Hematopoietic multipotent progenitor cell treated with erythropoietin and hydrocortisone succinate and interleukin-3 and kit ligand, for 6 days (in vitro differentiated cells): ENCODE data around the gene TNFSF8.

Source experiments
- DNase-seq: peaks from one replicate; pipeline ENCODE4 v3.0.0-alpha.2; 2015

The TNFSF8 gene, protein sequence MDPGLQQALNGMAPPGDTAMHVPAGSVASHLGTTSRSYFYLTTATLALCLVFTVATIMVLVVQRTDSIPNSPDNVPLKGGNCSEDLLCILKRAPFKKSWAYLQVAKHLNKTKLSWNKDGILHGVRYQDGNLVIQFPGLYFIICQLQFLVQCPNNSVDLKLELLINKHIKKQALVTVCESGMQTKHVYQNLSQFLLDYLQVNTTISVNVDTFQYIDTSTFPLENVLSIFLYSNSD

DNA sequence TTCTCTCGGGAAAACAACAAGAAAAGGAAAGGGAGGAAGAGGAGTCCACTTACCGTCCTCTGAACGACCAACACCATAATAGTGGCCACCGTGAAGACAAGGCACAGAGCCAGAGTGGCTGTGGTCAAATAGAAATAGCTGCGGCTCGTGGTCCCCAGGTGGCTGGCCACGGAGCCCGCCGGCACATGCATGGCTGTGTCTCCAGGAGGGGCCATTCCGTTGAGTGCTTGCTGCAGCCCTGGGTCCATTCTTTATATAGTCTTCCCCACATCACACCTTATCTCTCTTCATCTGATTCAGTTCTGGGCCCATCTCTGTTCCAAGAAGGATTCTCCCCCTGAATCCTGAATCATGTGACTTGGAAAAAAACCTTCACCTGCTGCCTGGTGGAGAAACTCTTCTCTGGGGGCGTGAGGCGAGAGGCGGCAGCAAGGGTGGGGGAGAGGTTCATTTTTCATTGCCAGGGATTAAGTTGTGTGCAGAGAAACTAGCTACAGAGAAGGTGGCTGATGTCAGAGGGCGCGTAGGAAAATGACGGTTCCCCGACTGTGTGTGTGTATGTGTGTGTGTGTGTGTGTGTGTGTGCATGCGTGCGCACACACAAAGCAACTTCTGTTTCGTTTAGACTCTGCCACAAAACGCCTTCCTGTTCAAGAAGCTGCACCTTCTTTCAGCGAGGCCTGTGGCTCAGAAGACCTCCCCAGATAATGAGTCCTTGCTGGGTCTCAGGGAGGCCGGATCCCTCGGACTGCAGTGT is at the start of gene TNFSF8:
TNFSF8 (minus strand) TSS at position 536 of the 757 bp plus-strand sequence; CDS start at position 248, 288 bp downstream.
- peak; percentile 27 for DNase-seq

DNA sequence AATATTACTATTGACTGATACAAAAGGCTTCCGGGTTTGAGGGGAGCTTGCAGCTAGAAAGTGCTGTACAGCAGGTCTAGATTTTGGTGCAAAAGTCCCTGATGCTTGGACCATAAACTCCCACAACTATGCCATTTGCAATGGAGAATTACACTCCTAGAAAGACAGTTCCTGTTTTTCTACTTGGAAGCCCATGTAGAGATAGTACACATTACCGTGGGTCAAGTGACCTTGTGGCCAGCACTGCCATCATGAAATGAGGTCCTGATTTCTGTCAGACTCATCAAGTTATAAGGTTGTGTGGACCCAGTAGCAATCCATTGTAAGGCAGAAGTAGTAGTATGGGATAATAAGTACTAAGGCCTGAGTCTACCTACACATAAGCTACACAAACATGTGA is 42.8 kb upstream of the TNFSF8 start:
- DNase-seq = no peak

DNA sequence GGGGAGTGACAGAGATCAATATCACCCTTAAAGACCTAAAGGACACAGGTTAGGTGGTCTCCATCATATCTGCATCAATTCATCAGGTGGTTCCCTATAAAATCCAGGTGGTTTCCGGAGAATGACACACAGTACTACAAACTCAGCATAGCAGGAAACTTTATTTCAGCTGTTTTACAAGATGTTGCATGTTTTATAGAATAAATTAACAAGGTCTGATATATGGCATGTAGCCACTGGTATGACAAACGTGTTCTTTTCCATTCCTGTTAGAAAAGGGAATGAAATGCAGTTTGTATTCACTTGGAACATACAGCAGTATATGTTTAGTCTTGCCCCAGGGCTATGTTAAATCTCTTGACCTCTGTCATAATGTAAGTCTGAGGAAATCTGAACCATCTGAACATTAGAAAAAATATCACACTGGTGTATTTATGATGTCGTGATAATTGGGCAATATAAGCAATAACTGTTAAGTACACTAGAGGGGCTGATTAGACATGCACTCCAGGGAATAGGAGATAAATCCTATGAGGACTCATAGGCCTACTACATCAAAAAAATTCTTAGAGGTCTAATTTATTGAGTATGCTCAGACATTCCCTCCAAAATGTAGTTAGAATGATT is 42.2 kb upstream of the TNFSF8 start:
- DNase-seq = no peak

- DNase-seq = no peak
Observed at GRCh38 chr9:114969269-114969668, 38.9 kb upstream of the TNFSF8 start.

- DNase-seq = no peak
Observed at GRCh38 chr9:114968671-114969070, 38.3 kb upstream of the TNFSF8 start.

DNA sequence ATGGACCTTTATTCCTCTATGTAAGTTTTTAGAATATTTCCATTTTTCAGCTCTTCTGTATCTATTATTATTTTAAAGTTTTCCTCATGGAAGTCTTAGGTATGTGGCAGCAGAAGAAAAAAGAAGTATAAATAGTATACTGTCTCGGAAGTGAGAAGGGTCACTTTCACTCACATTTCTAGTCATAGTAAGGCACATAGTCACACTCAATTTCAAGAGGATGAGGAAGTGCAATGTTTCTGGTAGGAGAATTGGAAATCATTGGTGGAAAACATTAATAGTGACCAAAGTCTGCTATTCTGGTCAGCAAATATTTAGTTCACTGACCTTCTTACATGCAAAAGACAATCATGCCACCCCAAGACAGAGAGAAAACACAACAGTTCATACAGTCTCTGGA is 35.2 kb upstream of the TNFSF8 start:
- DNase-seq = no peak

- DNase-seq = no peak
Observed at GRCh38 chr9:114962809-114963208, 32.4 kb upstream of the TNFSF8 start.

DNA sequence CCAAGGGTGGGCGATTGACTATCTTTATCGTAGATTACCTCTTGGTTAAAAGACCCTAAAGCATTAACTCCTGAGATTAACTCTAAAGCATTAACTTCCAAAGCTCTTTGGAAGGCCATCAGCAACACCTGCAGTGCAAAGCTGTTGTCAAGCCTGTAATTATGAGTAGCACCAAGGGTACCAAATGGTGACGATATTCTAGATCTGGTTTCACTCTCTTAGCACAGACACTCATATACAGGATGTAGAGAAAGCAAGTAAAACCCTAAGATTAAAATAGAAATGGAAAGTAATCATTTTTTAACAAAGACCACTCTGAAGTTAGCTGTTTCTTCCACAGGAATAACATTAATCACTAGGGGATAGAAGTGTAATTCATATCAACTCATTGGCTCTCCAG is 29.9 kb upstream of the TNFSF8 start:
- no peak for DNase-seq

- DNase-seq = no peak
Observed at GRCh38 chr9:114958844-114959235, 28.4 kb upstream of the TNFSF8 start.

DNA sequence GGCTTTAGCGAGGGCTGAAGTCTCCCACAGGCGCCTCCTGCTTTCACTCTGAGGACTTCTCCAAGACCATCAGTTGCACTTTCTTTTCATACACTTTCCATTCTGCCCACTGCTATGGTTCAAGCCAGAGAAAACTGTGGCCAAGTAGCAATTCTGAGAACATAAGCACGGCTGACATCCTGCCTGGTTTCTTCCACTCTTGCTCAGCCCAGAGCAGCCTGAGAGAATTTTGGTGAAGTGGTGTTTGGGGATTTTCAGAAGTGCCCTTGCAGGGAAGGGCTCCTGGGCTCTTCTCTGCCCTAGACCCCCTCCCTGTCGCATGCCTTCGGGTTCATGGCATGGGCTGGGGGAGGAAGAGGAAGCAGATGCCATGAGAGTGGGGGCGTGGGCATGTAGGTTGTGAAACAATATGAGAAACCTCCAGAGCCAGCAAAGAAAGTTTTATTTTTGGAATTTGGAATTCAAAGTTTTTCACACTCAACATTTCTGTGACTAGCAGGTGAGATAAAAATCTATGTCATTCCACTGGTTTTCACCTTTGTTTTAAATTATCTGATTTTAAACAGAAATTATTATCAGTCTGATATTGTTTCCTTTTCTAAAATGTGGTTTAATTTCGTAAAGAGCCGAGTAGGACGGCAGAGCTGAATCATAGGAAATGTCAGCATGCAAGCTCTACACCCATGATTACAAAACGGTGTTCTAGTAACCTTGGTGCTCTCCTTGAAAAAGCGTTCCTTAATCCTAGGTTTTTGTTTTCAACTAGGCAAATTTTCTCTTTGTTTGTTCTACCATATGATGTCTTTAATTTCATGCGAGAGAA is 27.8 kb upstream of the TNFSF8 start:
- peak; percentile 51 for DNase-seq

GRCh38 chr9:114957558-114957957 is 27.2 kb upstream of the TNFSF8 start:
- DNase-seq = no peak

DNA sequence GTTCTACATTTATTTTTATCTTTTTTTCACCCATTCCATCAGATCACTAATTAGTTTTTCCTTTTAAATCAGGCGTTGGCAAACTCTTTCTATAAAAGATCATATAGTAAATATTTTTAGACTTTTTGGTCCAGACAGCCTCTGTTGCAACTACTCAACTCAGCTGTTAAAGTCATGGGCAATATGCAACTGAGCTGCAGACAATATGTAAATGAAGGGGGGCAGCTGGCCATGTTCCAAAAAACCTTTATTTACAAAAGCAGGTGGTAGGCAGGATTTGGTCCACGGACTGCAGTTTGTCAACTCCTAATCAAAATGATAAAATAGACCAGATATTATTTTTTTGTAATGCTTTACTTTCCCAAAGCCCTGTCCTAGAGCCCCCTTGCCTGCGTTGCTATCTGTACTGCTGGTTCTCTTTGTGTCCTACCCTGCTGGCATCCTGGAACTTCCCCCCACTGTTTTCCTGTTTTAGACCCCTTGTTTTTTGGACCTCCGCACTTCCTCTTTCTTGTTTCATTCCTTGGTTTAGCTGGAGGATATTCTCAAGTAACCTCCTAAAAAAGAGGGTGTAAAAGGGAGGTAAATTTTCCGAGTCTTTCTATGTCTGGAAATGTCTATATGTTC is 24.7 kb upstream of the TNFSF8 start:
- DNase-seq = no peak

GRCh38 chr9:114953959-114954358 is 23.6 kb upstream of the TNFSF8 start:
- peak; percentile 72 for DNase-seq

GRCh38 chr9:114953046-114953445 is 22.7 kb upstream of the TNFSF8 start:
- no peak for DNase-seq

GRCh38 chr9:114950761-114951160 is 20.4 kb upstream of the TNFSF8 start:
- no peak for DNase-seq

- no peak for DNase-seq
Observed at GRCh38 chr9:114947058-114947457, 16.7 kb upstream of the TNFSF8 start.

GRCh38 chr9:114945616-114946412 is 15.4 kb upstream of the TNFSF8 start:
- DNase-seq = no peak

DNA sequence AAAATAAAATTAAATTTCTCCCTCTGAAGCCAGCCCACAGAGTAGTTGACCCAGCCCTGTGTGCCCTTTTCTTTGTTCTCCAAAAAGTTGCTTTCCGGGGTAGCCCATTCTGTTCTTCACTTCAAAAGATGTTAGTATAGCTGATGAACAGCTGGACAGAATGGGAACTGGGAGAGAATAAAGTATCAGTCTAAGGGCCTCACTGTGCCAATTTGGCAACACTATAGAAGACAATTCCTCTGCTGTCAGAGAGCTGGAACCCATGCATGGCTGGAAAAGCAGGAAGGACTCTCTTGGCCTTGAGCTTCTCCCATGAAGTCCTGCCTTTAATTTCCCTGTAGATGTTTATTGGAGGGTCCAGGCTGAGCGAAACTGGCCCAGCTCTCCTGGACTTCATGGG is 11.0 kb upstream of the TNFSF8 start:
- DNase-seq = no peak

DNA sequence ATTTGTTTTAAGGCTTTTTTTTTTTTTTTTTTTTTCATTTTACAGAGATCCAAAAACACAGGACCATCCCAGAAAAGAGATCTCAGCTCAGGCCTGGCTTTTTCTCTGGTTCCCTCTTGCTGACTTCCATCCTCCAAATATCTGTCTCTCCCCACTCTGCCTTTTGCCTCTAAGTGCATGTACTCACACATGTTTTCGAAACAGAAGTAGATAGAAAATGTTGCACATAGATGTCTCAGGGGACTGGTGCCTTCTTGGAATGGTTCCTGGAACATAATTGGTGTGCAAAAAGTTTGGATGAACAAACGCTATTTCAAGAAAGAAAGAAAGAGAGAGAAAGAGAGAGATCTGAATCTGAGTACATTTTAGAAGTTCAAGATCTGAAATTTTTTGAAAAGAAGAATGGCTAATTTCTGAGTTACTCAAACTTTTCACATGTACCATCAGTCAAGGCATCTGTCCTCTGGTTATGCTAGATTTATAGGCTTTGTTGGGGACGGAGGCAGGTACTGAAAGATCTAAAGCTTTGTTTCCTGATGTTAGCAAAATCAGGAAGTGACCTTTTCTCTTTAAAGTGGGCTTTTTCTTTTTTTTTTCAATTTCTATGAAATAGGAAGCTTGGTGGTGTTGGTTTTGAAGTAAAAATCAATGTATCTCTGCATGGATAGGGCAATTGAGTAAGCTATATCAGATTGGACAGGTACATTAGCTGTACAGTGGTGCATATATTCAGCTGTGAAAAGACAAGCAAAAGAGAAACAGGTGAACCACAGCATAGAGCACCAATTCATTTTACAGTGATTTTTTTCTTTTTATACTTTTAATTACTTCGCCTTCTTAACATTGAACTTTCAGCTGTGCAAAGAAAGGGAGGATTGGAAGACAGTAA is 8.5 kb upstream of the TNFSF8 start:
- DNase-seq = no peak

DNA sequence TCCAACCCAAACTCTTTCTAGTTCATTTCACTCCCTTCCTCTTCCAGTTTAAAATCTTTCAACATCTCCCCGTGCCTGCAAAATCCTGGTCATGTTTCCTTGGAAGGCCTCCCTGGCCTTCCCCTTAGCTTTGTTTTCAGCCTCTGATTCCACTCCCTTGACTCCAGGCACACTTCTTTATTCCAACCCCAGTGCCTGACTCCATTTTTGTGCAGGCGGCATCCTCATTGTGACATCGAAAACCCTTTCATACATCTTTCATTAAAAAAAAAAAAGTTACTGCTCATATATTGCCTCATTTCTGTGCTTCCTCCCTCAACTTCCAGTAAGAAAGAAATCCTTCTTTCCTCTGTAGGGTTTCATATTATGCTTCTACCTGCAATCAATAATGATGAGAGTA is 7.1 kb upstream of the TNFSF8 start:
- no peak for DNase-seq

DNA sequence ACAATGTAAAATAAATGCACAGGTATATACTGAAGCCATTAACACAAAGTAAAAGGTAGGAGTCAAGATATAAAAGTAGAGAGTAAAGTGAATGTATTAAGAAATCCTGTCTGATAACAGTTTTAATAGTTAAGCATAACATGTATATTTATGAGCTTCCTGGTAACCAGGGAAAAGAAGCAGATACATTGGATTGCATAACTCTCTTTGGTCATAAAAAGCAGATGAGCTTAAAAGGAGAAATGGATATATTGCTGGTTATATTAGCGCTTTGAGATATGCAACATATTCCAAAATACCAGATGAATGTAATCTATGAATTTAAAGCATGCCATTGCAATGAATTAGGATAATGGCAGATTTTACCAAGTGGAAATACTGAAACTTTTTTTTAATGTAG is 6.2 kb upstream of the TNFSF8 start:
- no peak for DNase-seq
